ENCODE results near the gene ANO1.

ANO1 gene

GRCh38 chr11:70046089-70046488 lies 32.0 kb upstream of the ANO1 start:
- DNase-seq = no peak

DNA sequence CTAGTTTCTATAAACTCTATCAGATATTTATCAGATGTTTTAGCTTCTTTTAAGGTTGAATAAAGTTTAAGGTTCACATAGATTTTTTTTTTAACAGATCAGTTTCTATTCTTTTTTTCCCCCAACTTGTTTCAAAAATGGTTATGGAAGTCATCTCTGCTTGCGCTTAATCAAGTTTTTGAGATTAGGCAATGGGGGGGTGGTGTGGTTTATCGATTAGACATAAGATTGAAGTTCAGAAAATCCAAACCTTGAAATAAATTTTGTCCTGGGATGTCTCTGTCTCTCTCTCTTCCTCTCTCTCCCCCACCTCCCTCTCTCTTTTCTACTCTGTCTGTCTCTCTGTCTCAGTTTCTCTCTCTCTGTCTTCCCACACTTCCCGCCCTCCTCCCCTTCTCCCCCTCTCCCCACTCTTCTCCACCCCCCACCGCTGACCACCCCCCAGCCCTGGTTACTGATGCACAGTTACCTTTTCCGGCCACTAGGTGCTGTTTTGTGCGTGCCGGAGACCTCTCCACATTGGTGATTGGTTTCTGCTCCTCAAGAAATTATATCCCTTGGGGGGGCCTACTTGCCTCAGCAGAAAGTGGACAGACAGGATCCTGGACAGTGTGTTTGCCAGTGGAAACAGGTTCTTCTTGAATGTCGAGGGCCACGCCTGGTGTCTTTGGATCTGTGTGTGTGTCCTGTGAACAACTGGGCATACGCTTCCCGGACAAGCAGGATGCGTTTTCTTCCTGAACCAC lies 29.7 kb upstream of the ANO1 start:
- Histone ChIP-seq H3K9ac (ENCODE audit: low read length) (no peak overlapping the region), H3K4ac (ENCODE audit: low read depth, low read length) (no peak overlapping the region), H3K4me1 (ENCODE audit: control insufficient read depth, low read depth, low read length) (no peaks in the 10 kb centered on the region), H2BK120ac (ENCODE audit: low read depth, low read length) (no peak overlapping the region), H3K23ac (ENCODE audit: low read length) (no peak overlapping the region), H3K79me1 (ENCODE audit: low read length) (no peaks in the 10 kb centered on the region), H3K56ac (ENCODE audit: low read length) (no peak overlapping the region), H4K8ac (ENCODE audit: low read depth, low read length) (no peak overlapping the region), H3K18ac (ENCODE audit: low read length) (peak overlapping the region; percentile 28), H3K79me2 (ENCODE audit: control insufficient read depth, insufficient read depth, low read length) (no peaks in the 10 kb centered on the region), H2AK5ac (ENCODE audit: low read length) (no peak overlapping the region), H2BK15ac (replicated peaks; ENCODE audit: low read depth) (no peak overlapping the region), H2BK5ac (ENCODE audit: low read length) (no peak overlapping the region), H4K5ac (ENCODE audit: low read length) (no peak overlapping the region), H3K27me3 (ENCODE audit: insufficient read depth, low read length, poor library complexity) (no peaks in the 10 kb centered on the region), H3K27ac (ENCODE audit: low read depth, low read length) (no peak overlapping the region), H3K4me2 (ENCODE audit: low read length) (no peak overlapping the region), H3K4me3 (ENCODE audit: low read length) (no peak overlapping the region), H3K36me3 (ENCODE audit: control insufficient read depth, insufficient read depth, low read length) (no peaks in the 10 kb centered on the region)
- WGBS (ENCODE audit: extremely low coverage, insufficient coverage, low lambda C conversion rate) = no CpG with 5 or more reads among the region's 12 CpGs
- peak; percentile 45 for DNase-seq

More at GRCh38 chr11:70046089-70046488, 32.0 kb upstream of the ANO1 start:
- H3K4ac ChIP-seq (ENCODE audit: low read depth, low read length) = no peak overlapping the region
- H3K27ac ChIP-seq (ENCODE audit: low read depth, low read length) = no peak overlapping the region
- WGBS (ENCODE audit: extremely low coverage, insufficient coverage, low lambda C conversion rate) = no CpG with 5 or more reads among the region's 3 CpGs
- H3K23ac ChIP-seq (ENCODE audit: low read length) = no peak overlapping the region
- H3K18ac ChIP-seq (ENCODE audit: low read length) = no peak overlapping the region
- no peaks in the 10 kb centered on the region for H3K27me3 ChIP-seq (ENCODE audit: insufficient read depth, low read length, poor library complexity)
- no peak overlapping the region for H2BK120ac ChIP-seq (ENCODE audit: low read depth, low read length)
- H3K9ac ChIP-seq (ENCODE audit: low read length) = no peak overlapping the region
- no peak overlapping the region for H4K5ac ChIP-seq (ENCODE audit: low read length)
- H3K4me3 ChIP-seq (ENCODE audit: low read length) = no peak overlapping the region
- no peak overlapping the region for H2BK5ac ChIP-seq (ENCODE audit: low read length)
- no peaks in the 10 kb centered on the region for H3K4me1 ChIP-seq (ENCODE audit: control insufficient read depth, low read depth, low read length)
- no peak overlapping the region for H3K56ac ChIP-seq (ENCODE audit: low read length)
- H3K36me3 ChIP-seq (ENCODE audit: control insufficient read depth, insufficient read depth, low read length) = no peaks in the 10 kb centered on the region
- no peak overlapping the region for H4K8ac ChIP-seq (ENCODE audit: low read depth, low read length)
- H3K79me2 ChIP-seq (ENCODE audit: control insufficient read depth, insufficient read depth, low read length) = no peaks in the 10 kb centered on the region
- no peak overlapping the region for H2AK5ac ChIP-seq (ENCODE audit: low read length)
- H3K79me1 ChIP-seq (ENCODE audit: low read length) = no peaks in the 10 kb centered on the region
- no peak overlapping the region for H3K4me2 ChIP-seq (ENCODE audit: low read length)
- H2BK15ac ChIP-seq (replicated peaks; ENCODE audit: low read depth) = no peak overlapping the region

DNA sequence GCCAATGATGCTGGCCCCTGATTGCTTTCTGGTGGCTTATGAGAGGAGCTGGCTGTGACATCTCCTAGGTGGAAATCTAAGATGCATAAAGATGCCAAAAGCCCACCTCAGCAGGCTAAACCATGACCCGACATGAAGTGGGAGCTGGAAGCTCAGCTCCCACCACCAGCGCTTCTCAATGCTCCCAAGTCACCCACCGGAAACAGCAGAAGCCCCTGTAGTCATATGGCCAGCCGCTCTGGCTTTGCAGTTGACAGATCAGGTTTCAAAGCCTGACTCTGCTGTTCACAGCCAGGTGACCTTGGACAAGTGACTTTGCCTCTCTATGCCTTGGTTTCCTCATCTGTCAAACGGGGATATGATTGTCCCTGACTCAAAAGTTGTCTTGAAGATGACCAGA lies 29.1 kb upstream of the ANO1 start:
- Histone ChIP-seq H3K36me3 (ENCODE audit: control insufficient read depth, insufficient read depth, low read length) (no peaks in the 10 kb centered on the region), H2BK15ac (replicated peaks; ENCODE audit: low read depth) (no peak overlapping the region), H3K4me2 (ENCODE audit: low read length) (no peak overlapping the region), H3K27ac (ENCODE audit: low read depth, low read length) (no peak overlapping the region), H3K56ac (ENCODE audit: low read length) (no peak overlapping the region), H3K4me1 (ENCODE audit: control insufficient read depth, low read depth, low read length) (no peaks in the 10 kb centered on the region), H4K5ac (ENCODE audit: low read length) (no peak overlapping the region), H3K4ac (ENCODE audit: low read depth, low read length) (no peak overlapping the region), H3K4me3 (ENCODE audit: low read length) (no peak overlapping the region), H3K18ac (ENCODE audit: low read length) (no peak overlapping the region), H2AK5ac (ENCODE audit: low read length) (no peak overlapping the region), H2BK120ac (ENCODE audit: low read depth, low read length) (no peak overlapping the region), H3K27me3 (ENCODE audit: insufficient read depth, low read length, poor library complexity) (no peaks in the 10 kb centered on the region), H3K23ac (ENCODE audit: low read length) (no peak overlapping the region), H3K79me2 (ENCODE audit: control insufficient read depth, insufficient read depth, low read length) (no peaks in the 10 kb centered on the region), H3K9ac (ENCODE audit: low read length) (no peak overlapping the region), H2BK5ac (ENCODE audit: low read length) (no peak overlapping the region), H3K79me1 (ENCODE audit: low read length) (no peaks in the 10 kb centered on the region), H4K8ac (ENCODE audit: low read depth, low read length) (no peak overlapping the region)
- DNase-seq = no peak
- WGBS (ENCODE audit: extremely low coverage, insufficient coverage, low lambda C conversion rate) = no CpG with 5 or more reads among the region's 5 CpGs

DNA sequence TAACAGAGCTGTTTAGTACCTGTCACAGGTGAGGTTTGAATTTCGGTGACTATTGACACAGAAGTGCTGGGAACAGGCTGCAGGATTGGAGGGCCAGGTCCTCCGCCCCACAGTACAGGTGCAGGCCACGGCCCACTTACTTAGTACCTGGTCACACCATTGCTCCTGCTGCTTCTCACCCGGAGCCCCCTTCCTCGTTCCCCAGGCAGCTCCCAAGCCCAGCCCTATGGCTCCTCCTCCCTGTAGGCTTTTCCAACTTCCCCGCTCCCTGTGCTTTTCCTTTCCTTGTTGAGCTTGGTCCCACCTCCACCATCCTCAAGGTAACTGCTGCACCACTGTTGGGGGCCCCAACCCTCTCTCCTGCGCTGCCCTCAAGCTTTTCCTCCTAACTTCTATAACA lies 27.9 kb upstream of the ANO1 start:
- Histone ChIP-seq H3K27me3 (ENCODE audit: insufficient read depth, low read length, poor library complexity) (no peaks in the 10 kb centered on the region), H2AK5ac (ENCODE audit: low read length) (no peak overlapping the region), H3K36me3 (ENCODE audit: control insufficient read depth, insufficient read depth, low read length) (no peaks in the 10 kb centered on the region), H4K5ac (ENCODE audit: low read length) (no peak overlapping the region), H3K56ac (ENCODE audit: low read length) (no peak overlapping the region), H3K79me1 (ENCODE audit: low read length) (no peaks in the 10 kb centered on the region), H2BK5ac (ENCODE audit: low read length) (no peak overlapping the region), H4K8ac (ENCODE audit: low read depth, low read length) (no peak overlapping the region), H3K18ac (ENCODE audit: low read length) (no peak overlapping the region), H3K4ac (ENCODE audit: low read depth, low read length) (no peak overlapping the region), H3K27ac (ENCODE audit: low read depth, low read length) (no peak overlapping the region), H2BK15ac (replicated peaks; ENCODE audit: low read depth) (no peak overlapping the region), H3K23ac (ENCODE audit: low read length) (no peak overlapping the region), H2BK120ac (ENCODE audit: low read depth, low read length) (no peak overlapping the region), H3K9ac (ENCODE audit: low read length) (no peak overlapping the region), H3K79me2 (ENCODE audit: control insufficient read depth, insufficient read depth, low read length) (no peaks in the 10 kb centered on the region), H3K4me2 (ENCODE audit: low read length) (no peak overlapping the region), H3K4me3 (ENCODE audit: low read length) (no peak overlapping the region), H3K4me1 (ENCODE audit: control insufficient read depth, low read depth, low read length) (no peaks in the 10 kb centered on the region)
- no peak for DNase-seq
- WGBS (ENCODE audit: extremely low coverage, insufficient coverage, low lambda C conversion rate) = no CpG with 5 or more reads among the region's 7 CpGs

DNA sequence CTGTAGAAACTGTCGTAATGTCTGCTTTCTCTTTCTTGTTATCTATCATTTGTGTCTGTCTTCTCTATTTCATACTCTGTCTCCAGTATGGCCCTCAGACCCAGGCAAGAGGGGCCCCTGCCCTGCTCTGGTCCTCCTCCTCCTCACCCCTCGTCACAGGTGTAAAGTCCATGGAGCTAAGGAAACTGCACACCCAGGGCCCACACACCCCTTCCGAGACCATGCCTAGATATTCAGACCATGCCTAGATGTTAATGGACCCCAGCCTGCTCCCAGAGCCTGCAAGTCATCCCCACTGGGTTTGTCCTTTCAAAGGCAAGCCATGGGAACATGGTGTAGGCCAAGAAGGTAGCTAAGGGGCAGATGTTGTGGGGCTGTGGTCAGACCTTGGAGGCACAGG lies 24.1 kb upstream of the ANO1 start:
- Histone ChIP-seq H3K79me1 (ENCODE audit: low read length) (no peaks in the 10 kb centered on the region), H3K4me3 (ENCODE audit: low read length) (no peak overlapping the region), H3K18ac (ENCODE audit: low read length) (no peak overlapping the region), H4K8ac (ENCODE audit: low read depth, low read length) (no peak overlapping the region), H3K27me3 (ENCODE audit: insufficient read depth, low read length, poor library complexity) (no peaks in the 10 kb centered on the region), H3K4me1 (ENCODE audit: control insufficient read depth, low read depth, low read length) (no peaks in the 10 kb centered on the region), H3K4ac (ENCODE audit: low read depth, low read length) (no peak overlapping the region), H3K56ac (ENCODE audit: low read length) (no peak overlapping the region), H2BK5ac (ENCODE audit: low read length) (no peak overlapping the region), H3K79me2 (ENCODE audit: control insufficient read depth, insufficient read depth, low read length) (no peaks in the 10 kb centered on the region), H3K4me2 (ENCODE audit: low read length) (no peak overlapping the region), H3K23ac (ENCODE audit: low read length) (no peak overlapping the region), H3K36me3 (ENCODE audit: control insufficient read depth, insufficient read depth, low read length) (no peaks in the 10 kb centered on the region), H2AK5ac (ENCODE audit: low read length) (no peak overlapping the region), H3K9ac (ENCODE audit: low read length) (no peak overlapping the region), H3K27ac (ENCODE audit: low read depth, low read length) (no peak overlapping the region), H2BK15ac (replicated peaks; ENCODE audit: low read depth) (no peak overlapping the region), H4K5ac (ENCODE audit: low read length) (no peak overlapping the region), H2BK120ac (ENCODE audit: low read depth, low read length) (no peak overlapping the region)
- no peak for DNase-seq
- no CpG with 5 or more reads among the region's 3 CpGs for WGBS (ENCODE audit: extremely low coverage, insufficient coverage, low lambda C conversion rate)

DNA sequence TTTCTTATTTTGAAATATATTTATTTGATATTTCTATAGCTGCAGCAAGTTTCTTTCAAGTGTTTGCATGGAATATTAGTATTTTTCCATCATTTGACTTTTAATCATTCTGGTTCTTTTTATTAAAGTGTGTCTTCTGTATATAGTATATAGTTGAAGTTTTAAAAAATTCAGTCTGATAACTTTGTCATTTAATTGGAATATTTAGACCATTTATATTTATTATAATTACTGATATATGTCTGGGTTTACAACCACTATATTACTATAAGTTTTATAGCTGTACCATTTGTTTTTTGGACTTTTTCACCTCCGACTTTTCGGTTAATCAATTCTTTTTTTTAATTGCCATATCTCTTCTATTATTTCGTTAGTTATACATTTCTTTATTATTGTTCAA lies 22.7 kb upstream of the ANO1 start:
- H3K79me1 ChIP-seq (ENCODE audit: low read length) = no peaks in the 10 kb centered on the region
- no peak overlapping the region for H3K23ac ChIP-seq (ENCODE audit: low read length)
- H3K9ac ChIP-seq (ENCODE audit: low read length) = no peak overlapping the region
- H2BK15ac ChIP-seq (replicated peaks; ENCODE audit: low read depth) = no peak overlapping the region
- no peaks in the 10 kb centered on the region for H3K36me3 ChIP-seq (ENCODE audit: control insufficient read depth, insufficient read depth, low read length)
- H4K5ac ChIP-seq (ENCODE audit: low read length) = no peak overlapping the region
- WGBS (ENCODE audit: extremely low coverage, insufficient coverage, low lambda C conversion rate) = no CpG with 5 or more reads among the region's 3 CpGs
- no peak overlapping the region for H3K56ac ChIP-seq (ENCODE audit: low read length)
- no peak overlapping the region for H3K4ac ChIP-seq (ENCODE audit: low read depth, low read length)
- DNase-seq = no peak
- no peak overlapping the region for H3K4me2 ChIP-seq (ENCODE audit: low read length)
- no peak overlapping the region for H2BK5ac ChIP-seq (ENCODE audit: low read length)
- H3K18ac ChIP-seq (ENCODE audit: low read length) = no peak overlapping the region
- H3K27ac ChIP-seq (ENCODE audit: low read depth, low read length) = no peak overlapping the region
- peaks cover 2% of the 10 kb centered on the region for H3K4me1 ChIP-seq (ENCODE audit: control insufficient read depth, low read depth, low read length)
- H3K27me3 ChIP-seq (ENCODE audit: insufficient read depth, low read length, poor library complexity) = no peaks in the 10 kb centered on the region
- no peak overlapping the region for H4K8ac ChIP-seq (ENCODE audit: low read depth, low read length)
- no peak overlapping the region for H3K4me3 ChIP-seq (ENCODE audit: low read length)
- H2BK120ac ChIP-seq (ENCODE audit: low read depth, low read length) = no peak overlapping the region
- no peaks in the 10 kb centered on the region for H3K79me2 ChIP-seq (ENCODE audit: control insufficient read depth, insufficient read depth, low read length)
- H2AK5ac ChIP-seq (ENCODE audit: low read length) = no peak overlapping the region
